IMR-90 (cell line): ENCODE results near the gene AHSA1.
"Not testable (repeated sequence)": the region's sequence is repeated elsewhere in the genome, so short reads cannot be mapped to it uniquely, and the experiment has no call there.

Source experiments
- CEBPB ChIP-seq: IDR thresholded peaks from 2 replicates; pipeline ENCODE4 v1.6.1; 2012; ENCODE audit warnings: low read depth, low read length, improper control_type of control experiment
- CTCF ChIP-seq: conservative IDR thresholded peaks from 2 replicates; pipeline ENCODE4 v1.5.1; 2012; ENCODE audit warnings: mild to moderate bottlenecking, low read depth, low read length, improper control_type of control experiment
- MAFK ChIP-seq: IDR thresholded peaks from 2 replicates; pipeline ENCODE4 v1.6.1; 2012; ENCODE audit warnings: low read depth, low read length, improper control_type of control experiment
- MXI1 ChIP-seq: IDR thresholded peaks from 2 replicates; pipeline ENCODE4 v1.6.1; 2012; ENCODE audit warnings: low read depth, mild to moderate bottlenecking, low read length, moderate library complexity, borderline replicate concordance
- POLR2A ChIP-seq: IDR thresholded peaks from 2 replicates; pipeline ENCODE4 v1.6.1; 2012; ENCODE audit warnings: mild to moderate bottlenecking, low read depth, low read length
- RAD21 ChIP-seq: IDR thresholded peaks from 2 replicates; pipeline ENCODE4 v1.6.1; 2012; ENCODE audit warnings: low read length, improper control_type of control experiment
- TF ChIP-seq, protein P1 (sequence below): fragments of 150-350 bp; IDR thresholded peaks from 2 replicates; pipeline ENCODE4 v1.6.1; 2017; ENCODE audit warnings: mild to moderate bottlenecking, antibody characterized with exemption, low read length, low read depth

DNA sequence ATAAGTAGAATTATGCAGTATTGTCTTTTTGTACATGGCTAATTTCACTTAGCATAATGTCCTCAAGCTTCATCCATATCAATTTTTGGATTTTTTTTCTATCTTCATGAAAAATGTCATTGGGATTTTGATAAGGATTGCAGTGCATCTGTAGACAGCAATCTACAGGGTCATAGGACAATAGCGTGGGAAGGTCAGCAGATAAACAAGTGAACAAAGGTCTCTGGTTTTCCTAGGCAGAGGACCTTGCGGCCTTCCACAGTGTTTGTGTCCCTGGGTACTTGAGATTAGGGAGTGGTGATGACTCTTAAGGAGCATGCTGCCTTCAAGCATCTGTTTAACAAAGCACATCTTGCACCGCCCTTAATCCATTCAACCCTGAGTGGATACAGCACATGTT, 41.8 kb upstream of the AHSA1 start:
- TF ChIP-seq CTCF, CEBPB, MXI1, POLR2A, RAD21, MAFK: not testable (repeated sequence)
- TF ChIP-seq, protein P1, sequence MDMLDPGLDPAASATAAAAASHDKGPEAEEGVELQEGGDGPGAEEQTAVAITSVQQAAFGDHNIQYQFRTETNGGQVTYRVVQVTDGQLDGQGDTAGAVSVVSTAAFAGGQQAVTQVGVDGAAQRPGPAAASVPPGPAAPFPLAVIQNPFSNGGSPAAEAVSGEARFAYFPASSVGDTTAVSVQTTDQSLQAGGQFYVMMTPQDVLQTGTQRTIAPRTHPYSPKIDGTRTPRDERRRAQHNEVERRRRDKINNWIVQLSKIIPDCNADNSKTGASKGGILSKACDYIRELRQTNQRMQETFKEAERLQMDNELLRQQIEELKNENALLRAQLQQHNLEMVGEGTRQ = not testable (repeated sequence)
